Chondrocyte (in vitro differentiated cells): ENCODE measurements around the gene SPG7. TPM values are rescaled to one million over a fixed set of nuclear protein-coding genes. Genes with fewer than 3 reads are reported as not detected.

ENCODE experiments used
- DNase-seq: peaks from one replicate; pipeline ENCODE4 v3.0.0; 2021; ENCODE audit warnings: mixed read lengths, low spot score
- H3K27ac Mint-ChIP-seq: one replicate; pipeline ENCODE4 v1.8.0; 2021; ENCODE audit warnings: mild to moderate bottlenecking, moderate library complexity, mixed read lengths; ENCODE audit not compliant: unreplicated experiment
- H3K27me3 Mint-ChIP-seq: 2 replicates; pipeline ENCODE4 v1.8.0; 2021; ENCODE audit warnings: low read depth, mixed read lengths
- H3K36me3 Mint-ChIP-seq: 2 replicates; pipeline ENCODE4 v1.8.0; 2021; ENCODE audit warnings: low read depth, mixed read lengths
- H3K4me1 Mint-ChIP-seq: 2 replicates; pipeline ENCODE4 v1.8.0; 2021; ENCODE audit warnings: low read depth, mild to moderate bottlenecking, mixed read lengths
- H3K4me3 Mint-ChIP-seq: one replicate; pipeline ENCODE4 v1.8.0; 2021; ENCODE audit warnings: mild to moderate bottlenecking, moderate library complexity, mixed read lengths; ENCODE audit not compliant: unreplicated experiment
- H3K9me3 Mint-ChIP-seq: 2 replicates; pipeline ENCODE4 v1.8.0; 2021; ENCODE audit warnings: low read depth, mixed read lengths
- total RNA-seq: library from RNA; stranded (reverse); gene quantifications from 3 replicates; pipeline ENCODE4 v1.2.1, GENCODE V29; 2021
- TF ChIP-seq, protein P1 (sequence below): fragments of 200-600 bp; sonication (generic); IDR thresholded peaks from 2 replicates; pipeline ENCODE4 v1.5.0; 2021; ENCODE audit warnings: antibody characterized with exemption, mild to moderate bottlenecking, moderate library complexity

SPG7 gene
- total RNA-seq, 1 donor from 2014 or later = 87.6 TPM

DNA sequence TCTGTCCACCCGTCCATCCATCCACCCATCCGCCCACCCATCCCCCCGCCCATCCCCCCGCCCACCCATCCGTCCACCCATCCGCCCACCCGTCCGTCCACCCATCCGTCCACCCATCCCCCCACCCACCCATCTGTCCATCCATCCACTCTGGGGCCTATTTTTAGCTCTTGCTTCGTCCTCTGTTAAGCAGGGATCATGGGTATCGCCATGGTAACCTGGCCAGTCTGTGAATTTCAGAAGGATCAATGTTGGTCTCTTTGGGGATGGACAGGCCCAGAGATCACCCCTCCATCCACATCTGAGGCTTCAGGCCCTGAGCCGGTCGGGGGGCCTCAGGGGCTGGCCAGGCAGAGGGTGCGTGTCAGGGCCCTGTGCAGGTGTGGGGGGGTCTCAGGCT is 90.0 kb downstream of the SPG7 start:
- H3K27ac Mint-ChIP-seq = no peak overlapping the region
- H3K9me3 Mint-ChIP-seq = no peaks in the 10 kb centered on the region
- H3K4me3 Mint-ChIP-seq = no peak overlapping the region
- H3K27me3 Mint-ChIP-seq = no peaks in the 10 kb centered on the region
- no peak for DNase-seq
- H3K36me3 Mint-ChIP-seq = no peaks in the 10 kb centered on the region
- peaks cover 15% of the 10 kb centered on the region for H3K4me1 Mint-ChIP-seq
- TF ChIP-seq, protein P1, sequence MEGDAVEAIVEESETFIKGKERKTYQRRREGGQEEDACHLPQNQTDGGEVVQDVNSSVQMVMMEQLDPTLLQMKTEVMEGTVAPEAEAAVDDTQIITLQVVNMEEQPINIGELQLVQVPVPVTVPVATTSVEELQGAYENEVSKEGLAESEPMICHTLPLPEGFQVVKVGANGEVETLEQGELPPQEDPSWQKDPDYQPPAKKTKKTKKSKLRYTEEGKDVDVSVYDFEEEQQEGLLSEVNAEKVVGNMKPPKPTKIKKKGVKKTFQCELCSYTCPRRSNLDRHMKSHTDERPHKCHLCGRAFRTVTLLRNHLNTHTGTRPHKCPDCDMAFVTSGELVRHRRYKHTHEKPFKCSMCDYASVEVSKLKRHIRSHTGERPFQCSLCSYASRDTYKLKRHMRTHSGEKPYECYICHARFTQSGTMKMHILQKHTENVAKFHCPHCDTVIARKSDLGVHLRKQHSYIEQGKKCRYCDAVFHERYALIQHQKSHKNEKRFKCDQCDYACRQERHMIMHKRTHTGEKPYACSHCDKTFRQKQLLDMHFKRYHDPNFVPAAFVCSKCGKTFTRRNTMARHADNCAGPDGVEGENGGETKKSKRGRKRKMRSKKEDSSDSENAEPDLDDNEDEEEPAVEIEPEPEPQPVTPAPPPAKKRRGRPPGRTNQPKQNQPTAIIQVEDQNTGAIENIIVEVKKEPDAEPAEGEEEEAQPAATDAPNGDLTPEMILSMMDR = no peak

DNA sequence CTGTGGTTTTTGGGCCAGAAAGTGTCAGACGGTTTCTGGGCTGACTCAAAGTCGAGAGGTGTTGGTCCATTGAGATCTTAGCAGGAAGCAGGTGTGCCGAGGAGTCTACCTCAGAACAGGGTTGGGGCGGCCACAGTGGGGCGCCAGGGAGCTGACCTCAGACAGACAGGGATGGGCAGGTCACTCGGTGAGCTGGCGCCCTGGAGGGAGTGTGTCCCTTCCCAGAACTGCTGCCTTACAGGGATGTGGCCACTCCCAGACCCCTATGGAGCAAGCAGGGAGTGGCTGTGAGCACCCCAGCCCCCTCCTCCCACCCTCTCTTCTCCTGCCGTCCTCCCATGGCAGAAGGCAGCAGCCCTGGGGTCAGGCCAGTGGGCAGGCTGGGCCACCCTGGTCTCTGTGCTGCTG is 91.3 kb downstream of the SPG7 start:
- no peak overlapping the region for H3K4me3 Mint-ChIP-seq
- H3K27me3 Mint-ChIP-seq = no peaks in the 10 kb centered on the region
- no peak overlapping the region for H3K27ac Mint-ChIP-seq
- H3K4me1 Mint-ChIP-seq = peaks cover 15% of the 10 kb centered on the region
- TF ChIP-seq, protein P1 = peak; percentile 54
- no peaks in the 10 kb centered on the region for H3K9me3 Mint-ChIP-seq
- H3K36me3 Mint-ChIP-seq = no peaks in the 10 kb centered on the region
- no peak for DNase-seq

DNA sequence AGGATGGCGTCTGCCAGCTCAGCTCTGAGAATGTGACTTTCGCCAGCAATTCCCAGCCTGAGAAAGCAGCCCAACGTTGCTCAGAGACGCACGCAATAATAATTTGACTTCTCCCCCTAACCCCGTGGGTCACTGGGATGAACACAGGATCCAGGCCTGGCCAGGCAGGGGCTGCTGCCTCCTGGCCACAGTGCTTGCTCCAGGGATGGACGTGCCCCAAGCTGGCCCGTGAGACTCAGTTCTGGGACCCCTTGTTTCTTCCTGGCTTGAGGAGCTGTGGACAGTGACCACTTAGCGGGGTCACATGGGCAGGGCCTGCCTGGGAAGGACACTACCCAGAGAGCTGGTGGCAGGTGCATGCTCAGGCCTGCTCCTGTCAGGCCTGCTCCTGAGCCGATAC is 91.7 kb downstream of the SPG7 start:
- H3K4me1 Mint-ChIP-seq = peaks cover 15% of the 10 kb centered on the region
- H3K4me3 Mint-ChIP-seq = no peak overlapping the region
- no peak overlapping the region for H3K27ac Mint-ChIP-seq
- no peaks in the 10 kb centered on the region for H3K36me3 Mint-ChIP-seq
- H3K9me3 Mint-ChIP-seq = no peaks in the 10 kb centered on the region
- DNase-seq = no peak
- TF ChIP-seq, protein P1 = no peak
- no peaks in the 10 kb centered on the region for H3K27me3 Mint-ChIP-seq

DNA sequence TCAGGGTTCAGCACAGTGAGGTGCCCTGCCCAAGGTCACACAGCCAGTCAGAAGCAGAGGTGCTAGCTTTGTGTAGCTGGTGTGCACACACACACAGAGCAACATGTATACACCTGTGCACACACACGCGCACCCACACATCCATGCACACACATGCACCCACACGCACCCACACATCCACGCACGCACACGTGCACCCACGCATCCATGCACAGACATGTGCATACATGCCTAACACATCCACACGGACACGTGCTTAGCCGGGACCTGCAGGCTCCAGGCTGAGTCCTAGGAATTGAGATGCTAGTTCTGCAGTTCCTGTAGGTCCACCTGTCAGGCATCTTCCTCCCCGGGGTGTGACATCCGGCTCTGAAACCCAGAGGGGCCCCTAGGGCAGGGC is 92.2 kb downstream of the SPG7 start:
- no peak for DNase-seq
- Mint-ChIP-seq H3K27ac (no peak overlapping the region), H3K27me3 (no peaks in the 10 kb centered on the region), H3K9me3 (no peaks in the 10 kb centered on the region), H3K36me3 (no peaks in the 10 kb centered on the region), H3K4me3 (no peak overlapping the region), H3K4me1 (peaks cover 15% of the 10 kb centered on the region)
- TF ChIP-seq, protein P1 = no peak

DNA sequence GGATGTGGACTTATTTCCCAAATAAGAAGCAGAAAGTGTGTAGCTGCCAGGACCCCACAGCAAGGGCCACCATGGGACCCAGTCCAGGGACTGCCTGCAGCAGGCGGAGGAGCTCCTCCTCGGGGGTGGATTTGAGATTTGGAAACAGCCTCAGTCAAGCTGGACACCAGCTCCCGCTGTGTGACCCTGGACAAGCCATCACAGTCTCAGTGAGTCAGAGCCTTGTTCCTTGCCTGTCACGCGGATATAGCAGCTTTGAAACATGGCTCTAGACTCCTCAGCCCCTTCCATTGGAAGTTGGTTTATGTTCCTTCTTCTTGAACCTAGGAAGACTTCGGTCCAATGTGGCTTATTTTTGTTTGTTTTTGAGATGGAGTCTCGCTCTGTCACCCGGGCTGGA is 92.8 kb downstream of the SPG7 start:
- no peaks in the 10 kb centered on the region for H3K27me3 Mint-ChIP-seq
- H3K9me3 Mint-ChIP-seq = no peaks in the 10 kb centered on the region
- peak overlapping the region; percentile 32 for H3K27ac Mint-ChIP-seq
- TF ChIP-seq, protein P1 = no peak
- peaks cover 15% of the 10 kb centered on the region for H3K4me1 Mint-ChIP-seq
- H3K4me3 Mint-ChIP-seq = no peak overlapping the region
- no peak for DNase-seq
- H3K36me3 Mint-ChIP-seq = no peaks in the 10 kb centered on the region
